Breast epithelium (tissue), 3 donors: ENCODE results near the gene HOXA2.

ENCODE experiments used
- CTCF ChIP-seq, 3 donors: fragments of 450-650 bp; IDR thresholded peaks; one replicate each; pipeline ENCODE4 v1.5.1; 2016 to 2017; ENCODE audit warnings: antibody characterized with exemption in 3 of 3, mild to moderate bottlenecking in 3 of 3, moderate library complexity in 3 of 3
- POLR2A ChIP-seq: fragments of 450-650 bp; IDR thresholded peaks from one replicate; pipeline ENCODE4 v1.6.1; 2016; ENCODE audit warnings: antibody characterized with exemption, mild to moderate bottlenecking, moderate library complexity

- no peak for TF ChIP-seq CTCF (IDR thresholded peaks at IDR 0.05)
- no peak for TF ChIP-seq POLR2A
Measured at GRCh38 chr7:27140126-27140857, 37.8 kb upstream of the HOXA2 start.
